Trophoblast cell (in vitro differentiated cells and primary cell): ENCODE results near the gene FAS.

Experiments used
- DNase-seq, 2 donors: peaks; one replicate each; pipeline ENCODE4 v3.0.0-alpha.2; 2016
- H2AFZ ChIP-seq: 2 replicates; pipeline ENCODE4 v1.6.1; 2013; ENCODE audit warnings: low read length, moderate library complexity, mild to moderate bottlenecking; ENCODE audit not compliant: insufficient read depth, poor library complexity
- H2AK5ac ChIP-seq: 2 replicates; pipeline ENCODE4 v1.6.1; 2013; ENCODE audit warnings: mild to moderate bottlenecking, low read length
- H2BK120ac ChIP-seq: 2 replicates; pipeline ENCODE4 v1.6.1; 2013; ENCODE audit warnings: low read length, mild to moderate bottlenecking, moderate library complexity; ENCODE audit not compliant: insufficient read depth, poor library complexity
- H2BK12ac ChIP-seq: 2 replicates; pipeline ENCODE4 v1.6.1; 2013; ENCODE audit warnings: mild to moderate bottlenecking, low read length, moderate library complexity
- H2BK5ac ChIP-seq: 2 replicates; pipeline ENCODE4 v1.6.1; 2013; ENCODE audit warnings: low read length, low read depth, moderate library complexity, mild to moderate bottlenecking; ENCODE audit not compliant: poor library complexity
- H3K14ac ChIP-seq: 2 replicates; pipeline ENCODE4 v1.6.1; 2013; ENCODE audit warnings: mild to moderate bottlenecking, low read length
- H3K18ac ChIP-seq: 2 replicates; pipeline ENCODE4 v1.6.1; 2013; ENCODE audit warnings: mild to moderate bottlenecking, low read length
- H3K23ac ChIP-seq: 2 replicates; pipeline ENCODE4 v1.6.1; 2013; ENCODE audit warnings: low read length
- H3K27ac ChIP-seq: 2 replicates; pipeline ENCODE4 v1.5.1; 2013; ENCODE audit warnings: low read depth, mild to moderate bottlenecking, inconsistent platforms, low read length, moderate library complexity
- H3K27me3 ChIP-seq: 2 replicates; pipeline ENCODE4 v1.6.1; 2013; ENCODE audit warnings: inconsistent platforms, mild to moderate bottlenecking, low read length, moderate library complexity; ENCODE audit not compliant: insufficient read depth
- H3K36me3 ChIP-seq, 2 experiments: 1 replicate in 1 of 2; 2 replicates in 1 of 2; pipeline ENCODE4 v1.6.1; 2013; ENCODE audit warnings: low read length in 2 of 2, mild to moderate bottlenecking in 2 of 2, moderate library complexity in 1 of 2; ENCODE audit not compliant: insufficient read depth in 2 of 2, control insufficient read depth in 1 of 2
- H3K4ac ChIP-seq: 2 replicates; pipeline ENCODE4 v1.6.1; 2013; ENCODE audit warnings: low read depth, mild to moderate bottlenecking, low read length, moderate library complexity
- H3K4me1 ChIP-seq, 2 experiments: 1 replicate in 1 of 2; 2 replicates in 1 of 2; pipeline ENCODE4 v1.6.1; 2013; ENCODE audit warnings: low read length in 2 of 2, mild to moderate bottlenecking in 2 of 2, moderate library complexity in 1 of 2; ENCODE audit not compliant: insufficient read depth in 2 of 2, control insufficient read depth in 1 of 2
- H3K4me2 ChIP-seq: 2 replicates; pipeline ENCODE4 v1.6.1; 2013; ENCODE audit warnings: inconsistent platforms, mild to moderate bottlenecking, low read length, moderate library complexity
- H3K4me3 ChIP-seq: 2 replicates; pipeline ENCODE4 v1.5.1; 2013; ENCODE audit warnings: mild to moderate bottlenecking, low read depth, low read length, inconsistent platforms
- H3K79me1 ChIP-seq: one replicate; pipeline ENCODE4 v1.6.1; 2013; ENCODE audit warnings: low read length
- H3K79me2 ChIP-seq: 2 replicates; pipeline ENCODE4 v1.6.1; 2013; ENCODE audit warnings: low read length, mild to moderate bottlenecking; ENCODE audit not compliant: control insufficient read depth, insufficient read depth, poor library complexity
- H3K9ac ChIP-seq: 2 replicates; pipeline ENCODE4 v1.6.1; 2013; ENCODE audit warnings: mild to moderate bottlenecking, low read length
- H3K9me3 ChIP-seq: 2 replicates; pipeline ENCODE4 v1.6.1; 2013; ENCODE audit warnings: low read depth, mild to moderate bottlenecking, control low read depth, inconsistent platforms, low read length; ENCODE audit not compliant: insufficient read depth
- H4K12ac ChIP-seq: 2 replicates; pipeline ENCODE4 v1.6.1; 2013; ENCODE audit warnings: low read depth, mild to moderate bottlenecking, low read length, moderate library complexity
- H4K8ac ChIP-seq: 2 replicates; pipeline ENCODE4 v1.6.1; 2013; ENCODE audit warnings: low read depth, mild to moderate bottlenecking, low read length, moderate library complexity
- H4K91ac ChIP-seq: one replicate; pipeline ENCODE4 v1.6.1; 2013; ENCODE audit warnings: low read depth, mild to moderate bottlenecking, low read length, moderate library complexity
- WGBS: extraction: QIAGEN DNeasy Blood & Tissue Kit; methylation state at CpG from one replicate; pipeline ENCODE4 v1.1.7; 2013; ENCODE audit warnings: missing lambda C conversion rate; ENCODE audit not compliant: insufficient read length, insufficient coverage; ENCODE audit errors: extremely low coverage; 5-methylcytosine and 5-hydroxymethylcytosine counted together

The FAS gene

DNA sequence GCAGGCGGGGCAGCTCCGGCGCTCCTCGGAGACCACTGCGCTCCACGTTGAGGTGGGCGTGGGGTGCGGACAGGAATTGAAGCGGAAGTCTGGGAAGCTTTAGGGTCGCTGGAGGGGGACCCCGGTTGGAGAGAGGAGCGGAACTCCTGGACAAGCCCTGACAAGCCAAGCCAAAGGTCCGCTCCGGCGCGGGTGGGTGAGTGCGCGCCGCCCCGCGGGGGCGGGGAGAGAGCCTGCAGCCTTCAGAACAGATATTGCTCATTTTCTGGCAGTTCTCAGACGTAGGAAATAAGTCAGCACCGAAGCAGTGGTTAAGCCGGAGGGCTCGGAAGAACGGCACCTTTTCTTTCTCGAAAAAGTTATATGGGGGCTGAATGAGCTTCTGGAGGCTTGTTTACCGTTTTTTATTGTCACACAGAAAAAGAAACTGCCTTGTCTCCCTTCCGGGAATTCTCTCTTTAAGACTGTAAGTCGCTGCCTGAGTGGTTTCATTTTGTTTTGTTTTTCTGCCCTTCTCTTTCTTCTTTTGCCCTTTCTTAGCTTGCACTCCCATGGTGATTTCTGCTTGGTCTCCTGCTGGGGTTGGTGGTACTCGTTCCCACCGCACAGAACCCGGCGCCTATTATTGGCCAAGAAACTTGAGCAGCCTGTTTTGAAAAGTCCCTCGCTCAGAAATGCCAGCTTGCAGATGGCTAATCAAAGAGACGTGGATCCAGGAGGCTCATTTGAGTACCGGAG, 732 bp downstream of the FAS start:
- H3K4me3 ChIP-seq, result peak overlapping the region; percentile 72
- H3K27ac ChIP-seq, result no peak overlapping the region
- no peaks in the 10 kb centered on the region for H3K36me3 ChIP-seq
- peak overlapping the region; percentile 58 for H2AFZ ChIP-seq
- no peak overlapping the region for H3K4ac ChIP-seq
- no peak overlapping the region for H3K23ac ChIP-seq
- H4K91ac ChIP-seq, result peak overlapping the region; percentile 83
- H3K79me2 ChIP-seq, result peaks cover 4% of the 10 kb centered on the region
- no CpG with 5 or more reads among the region's 38 CpGs for WGBS
- peaks cover 16% of the 10 kb centered on the region for H3K27me3 ChIP-seq
- peaks cover 0 to 8% of the 10 kb centered on the region in 2 experiments for H3K4me1 ChIP-seq
- peak overlapping the region; percentile 97 for H3K4me2 ChIP-seq
- peak overlapping the region; percentile 74 for H2BK120ac ChIP-seq
- peak; percentile 20 to 53 for DNase-seq
- H3K79me1 ChIP-seq, result peaks cover 6% of the 10 kb centered on the region
- H2AK5ac ChIP-seq, result no peak overlapping the region
- peak overlapping the region; percentile 35 for H4K12ac ChIP-seq
- H3K9ac ChIP-seq, result peak overlapping the region; percentile 41
- peak overlapping the region; percentile 86 for H4K8ac ChIP-seq
- H2BK5ac ChIP-seq, result peak overlapping the region; percentile 29
- peak overlapping the region; percentile 33 for H3K14ac ChIP-seq
- peak overlapping the region; percentile 42 for H3K18ac ChIP-seq
- H2BK12ac ChIP-seq, result peak overlapping the region; percentile 25
- H3K9me3 ChIP-seq, result peaks cover 3% of the 10 kb centered on the region

DNA sequence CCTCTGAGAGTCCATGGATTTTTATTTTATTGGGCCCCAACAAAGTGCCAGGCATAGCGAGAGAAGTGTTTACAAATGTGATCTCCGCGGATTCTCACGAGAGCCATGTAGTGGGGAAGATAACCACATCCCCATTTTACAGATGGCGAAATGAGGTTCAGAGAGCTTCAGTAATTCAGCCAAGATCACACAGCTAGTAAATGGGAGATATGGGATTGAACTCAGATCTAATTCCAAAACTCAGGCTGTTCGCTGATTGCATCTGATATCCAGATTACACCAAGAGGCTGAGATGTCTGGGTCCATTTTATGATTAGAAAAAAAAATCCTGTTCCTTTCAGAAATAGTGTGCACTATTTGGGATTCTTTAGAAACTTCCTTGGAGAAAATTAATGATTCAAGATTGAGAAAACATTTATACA, 1.3 kb downstream of the FAS start:
- Histone ChIP-seq H3K9me3 (peaks cover 3% of the 10 kb centered on the region), H2AK5ac (no peak overlapping the region), H3K36me3 (no peaks in the 10 kb centered on the region), H3K27ac (no peak overlapping the region), H3K14ac (no peak overlapping the region), H2BK12ac (no peak overlapping the region), H3K18ac (no peak overlapping the region), H2BK120ac (no peak overlapping the region), H4K12ac (no peak overlapping the region), H3K9ac (no peak overlapping the region), H2BK5ac (no peak overlapping the region), H3K4me3 (no peak overlapping the region), H2AFZ (no peak overlapping the region), H3K4me2 (peak overlapping the region; percentile 97), H3K79me1 (peaks cover 6% of the 10 kb centered on the region), H3K4ac (no peak overlapping the region), H4K8ac (no peak overlapping the region), H3K4me1 (peaks cover 0 to 8% of the 10 kb centered on the region in 2 experiments), H4K91ac (no peak overlapping the region), H3K79me2 (peaks cover 4% of the 10 kb centered on the region), H3K23ac (no peak overlapping the region), H3K27me3 (peaks cover 16% of the 10 kb centered on the region)
- no CpG with 5 or more reads among the region's 6 CpGs for WGBS
- DNase-seq, result no peak

DNA sequence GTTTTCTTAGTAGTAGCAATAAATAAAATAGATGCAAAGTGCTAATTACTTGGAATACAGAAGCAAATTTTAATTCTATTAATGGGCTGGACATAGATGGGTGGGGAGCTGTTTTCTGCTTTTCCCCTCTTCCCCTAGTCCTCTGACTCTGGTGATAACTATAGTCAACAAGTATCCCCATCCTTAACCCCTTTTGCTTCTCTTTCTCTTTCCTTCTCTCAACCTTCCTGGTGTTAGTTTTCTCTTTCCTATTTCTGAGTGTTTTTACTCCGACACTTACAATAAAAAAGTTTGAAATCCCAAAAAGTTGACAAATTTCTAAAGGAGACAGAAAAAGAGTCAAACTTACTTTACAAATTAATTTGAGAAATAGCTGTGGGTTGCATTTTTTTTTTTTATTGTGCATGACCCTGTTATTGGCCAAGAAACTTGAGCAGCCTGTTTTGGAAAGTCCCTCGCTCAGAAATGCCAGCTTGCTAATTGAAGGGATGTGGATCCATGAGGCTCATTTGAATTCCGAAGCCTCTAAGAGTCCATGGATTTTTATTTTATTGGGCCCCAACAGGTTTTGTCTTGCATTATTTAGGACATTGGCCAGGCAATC, 2.4 kb downstream of the FAS start:
- peaks cover 16% of the 10 kb centered on the region for H3K27me3 ChIP-seq
- H2AFZ ChIP-seq, result no peak overlapping the region
- H3K4me2 ChIP-seq, result no peak overlapping the region
- H2AK5ac ChIP-seq, result no peak overlapping the region
- WGBS, result no CpG with 5 or more reads among the region's 3 CpGs
- H3K79me1 ChIP-seq, result peaks cover 6% of the 10 kb centered on the region
- no peak overlapping the region for H3K23ac ChIP-seq
- H3K14ac ChIP-seq, result no peak overlapping the region
- H3K9ac ChIP-seq, result no peak overlapping the region
- no peak overlapping the region for H3K27ac ChIP-seq
- H4K12ac ChIP-seq, result no peak overlapping the region
- no peak overlapping the region for H3K18ac ChIP-seq
- no peak overlapping the region for H3K4me3 ChIP-seq
- no peak overlapping the region for H3K4ac ChIP-seq
- no peak overlapping the region for H2BK12ac ChIP-seq
- H3K4me1 ChIP-seq, result peaks cover 0 to 8% of the 10 kb centered on the region in 2 experiments
- H4K91ac ChIP-seq, result no peak overlapping the region
- H3K36me3 ChIP-seq, result no peaks in the 10 kb centered on the region
- H3K79me2 ChIP-seq, result peaks cover 4% of the 10 kb centered on the region
- DNase-seq, result no peak
- peaks cover 3% of the 10 kb centered on the region for H3K9me3 ChIP-seq
- no peak overlapping the region for H2BK5ac ChIP-seq
- H4K8ac ChIP-seq, result no peak overlapping the region
- no peak overlapping the region for H2BK120ac ChIP-seq

DNA sequence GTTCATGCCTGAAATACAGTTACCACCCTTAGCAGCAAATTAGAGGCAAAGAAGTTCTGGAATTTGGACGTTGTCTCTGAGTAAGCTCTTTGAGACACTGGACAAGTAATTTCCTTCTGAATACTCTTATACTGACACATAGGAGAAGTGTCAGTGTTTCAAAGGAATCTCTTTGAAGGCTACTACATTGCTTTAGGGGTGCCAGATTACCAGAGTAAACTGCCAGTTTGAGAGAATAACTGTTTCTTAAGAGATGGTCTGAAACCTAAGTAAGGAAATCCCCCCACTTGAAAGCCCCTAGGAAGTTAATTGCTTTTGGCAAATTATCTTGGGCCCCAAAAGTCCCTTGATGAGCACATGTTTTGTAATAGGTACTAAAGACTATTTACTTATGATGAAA, 3.4 kb downstream of the FAS start:
- no peak overlapping the region for H4K91ac ChIP-seq
- H3K36me3 ChIP-seq, result no peaks in the 10 kb centered on the region
- H3K4me1 ChIP-seq, result peaks cover 0 to 8% of the 10 kb centered on the region in 2 experiments
- no peak overlapping the region for H3K18ac ChIP-seq
- H2AK5ac ChIP-seq, result no peak overlapping the region
- H4K12ac ChIP-seq, result no peak overlapping the region
- no peak overlapping the region for H3K4me2 ChIP-seq
- H3K14ac ChIP-seq, result no peak overlapping the region
- H3K4ac ChIP-seq, result no peak overlapping the region
- H3K79me1 ChIP-seq, result peaks cover 6% of the 10 kb centered on the region
- H3K9ac ChIP-seq, result no peak overlapping the region
- H3K9me3 ChIP-seq, result peaks cover 3% of the 10 kb centered on the region
- no peak overlapping the region for H4K8ac ChIP-seq
- H2BK120ac ChIP-seq, result no peak overlapping the region
- H3K27me3 ChIP-seq, result peaks cover 16% of the 10 kb centered on the region
- no peak overlapping the region for H2BK12ac ChIP-seq
- WGBS, result no CpG with 5 or more reads among the region's 1 CpG
- H3K23ac ChIP-seq, result no peak overlapping the region
- no peak overlapping the region for H3K27ac ChIP-seq
- DNase-seq, result peak in 1 of 2 donors; percentile 15
- H2AFZ ChIP-seq, result no peak overlapping the region
- no peak overlapping the region for H2BK5ac ChIP-seq
- H3K79me2 ChIP-seq, result peaks cover 4% of the 10 kb centered on the region
- no peak overlapping the region for H3K4me3 ChIP-seq
